Medulla oblongata (tissue), 1 donor: Measurements from ENCODE around the gene BASP1.

Source experiments
- DNase-seq: peaks from one replicate; pipeline ENCODE4 v3.0.0-alpha.2; 2015; ENCODE audit errors: extremely low spot score

The BASP1 gene

DNA sequence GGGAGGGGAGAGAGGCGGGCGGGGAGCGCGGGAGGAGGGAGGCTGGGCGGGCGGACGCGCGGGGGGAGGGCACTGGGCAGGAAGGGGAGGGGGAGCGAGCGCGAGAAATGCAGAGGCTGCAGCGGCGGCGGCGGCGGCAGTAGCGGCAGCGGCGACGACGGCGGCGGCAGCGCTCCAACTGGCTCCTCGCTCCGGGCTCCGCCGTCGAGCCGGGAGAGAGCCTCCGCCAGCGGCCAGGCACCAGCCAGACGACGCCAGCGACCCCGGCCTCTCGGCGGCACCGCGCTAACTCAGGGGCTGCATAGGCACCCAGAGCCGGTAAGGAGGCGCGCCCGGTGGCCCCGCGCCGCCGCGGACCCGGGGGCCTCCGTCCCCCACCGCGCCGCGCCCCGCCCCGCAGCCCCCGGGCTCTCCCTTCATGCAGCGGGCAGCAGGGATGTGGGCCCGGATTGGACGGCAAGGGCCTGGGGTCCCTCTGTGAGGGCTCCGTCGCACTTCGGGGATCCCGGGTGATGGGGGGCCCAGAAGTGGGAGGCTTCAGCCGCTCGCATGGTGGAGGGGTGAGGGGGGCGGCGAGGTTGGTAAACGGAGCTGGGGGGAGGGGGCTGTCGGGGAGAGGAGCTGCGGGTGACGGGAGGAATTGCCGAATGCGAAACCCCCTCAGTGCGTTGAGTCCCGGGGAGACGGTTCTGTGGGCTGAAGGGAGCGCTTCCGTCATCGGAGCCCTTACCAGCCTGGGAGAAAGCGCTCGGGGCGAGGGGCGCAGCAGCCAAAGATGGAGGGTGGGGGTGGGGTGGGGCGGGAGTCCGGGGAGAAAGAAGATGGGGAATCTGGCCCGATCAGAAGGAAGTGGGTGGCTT is at the start of gene BASP1:
Gene BASP1 (plus strand): TSS at position 139 of the 860 bp plus-strand sequence. CDS start 57,586 bp downstream, outside the sequence.
- DNase-seq: peak; percentile 61

DNA sequence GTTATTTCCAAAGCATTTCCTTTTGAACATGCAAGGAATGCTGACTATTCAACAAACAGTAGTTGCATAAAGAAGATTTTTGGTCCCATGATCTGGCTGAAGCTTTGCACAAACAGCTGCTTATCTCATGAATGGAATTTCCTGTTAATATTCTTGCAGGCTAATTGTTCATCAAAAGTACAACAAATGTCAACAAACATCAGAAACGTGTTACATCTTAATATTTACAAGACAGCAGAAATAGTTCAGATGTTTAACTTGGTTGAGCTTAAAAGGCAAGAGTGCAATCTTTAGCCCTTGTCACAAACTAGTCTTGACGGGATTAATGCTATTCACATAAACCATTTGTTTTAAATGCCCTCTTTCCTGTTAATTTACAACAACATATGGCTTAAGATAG is 47.9 kb upstream of the BASP1 start:
- no peak for DNase-seq

DNA sequence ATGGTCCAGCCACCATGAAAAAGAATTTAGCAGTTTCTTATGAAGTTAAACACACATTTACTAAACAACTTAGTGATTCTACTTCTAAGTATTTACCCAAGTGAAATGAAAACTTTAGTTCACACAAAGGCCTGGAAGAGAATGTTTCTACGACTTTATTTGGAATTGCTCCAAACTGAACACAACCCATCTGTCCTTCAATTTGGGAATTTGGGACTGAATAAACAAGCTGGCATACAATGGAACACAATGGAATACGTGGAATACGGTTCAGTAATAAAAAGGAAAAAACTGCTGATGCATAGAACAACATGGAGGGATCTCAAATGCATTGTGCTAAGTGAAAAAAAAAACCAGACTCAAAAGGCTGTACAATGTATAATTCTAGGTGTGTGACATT is 44.6 kb upstream of the BASP1 start:
- DNase-seq: no peak

DNA sequence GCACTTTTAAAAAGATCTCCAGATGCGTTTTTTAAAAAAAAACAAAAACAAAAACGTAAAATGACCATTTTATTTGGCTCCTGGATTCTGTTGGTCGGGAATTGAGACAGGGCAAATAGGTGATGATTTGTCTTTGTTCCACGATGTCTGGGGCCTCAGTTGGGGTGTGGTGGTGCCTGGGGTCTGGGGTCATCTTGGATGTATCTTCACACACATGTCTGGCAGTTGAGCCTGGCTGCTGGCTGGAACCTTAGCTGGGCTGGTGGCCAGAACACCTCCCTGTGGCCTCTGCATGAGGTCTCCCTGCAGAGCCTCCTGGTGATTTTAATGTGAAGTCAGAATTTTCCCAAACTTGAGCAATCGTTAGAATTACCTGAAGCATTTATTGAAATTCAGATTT is 42.5 kb upstream of the BASP1 start:
- DNase-seq: no peak

DNA sequence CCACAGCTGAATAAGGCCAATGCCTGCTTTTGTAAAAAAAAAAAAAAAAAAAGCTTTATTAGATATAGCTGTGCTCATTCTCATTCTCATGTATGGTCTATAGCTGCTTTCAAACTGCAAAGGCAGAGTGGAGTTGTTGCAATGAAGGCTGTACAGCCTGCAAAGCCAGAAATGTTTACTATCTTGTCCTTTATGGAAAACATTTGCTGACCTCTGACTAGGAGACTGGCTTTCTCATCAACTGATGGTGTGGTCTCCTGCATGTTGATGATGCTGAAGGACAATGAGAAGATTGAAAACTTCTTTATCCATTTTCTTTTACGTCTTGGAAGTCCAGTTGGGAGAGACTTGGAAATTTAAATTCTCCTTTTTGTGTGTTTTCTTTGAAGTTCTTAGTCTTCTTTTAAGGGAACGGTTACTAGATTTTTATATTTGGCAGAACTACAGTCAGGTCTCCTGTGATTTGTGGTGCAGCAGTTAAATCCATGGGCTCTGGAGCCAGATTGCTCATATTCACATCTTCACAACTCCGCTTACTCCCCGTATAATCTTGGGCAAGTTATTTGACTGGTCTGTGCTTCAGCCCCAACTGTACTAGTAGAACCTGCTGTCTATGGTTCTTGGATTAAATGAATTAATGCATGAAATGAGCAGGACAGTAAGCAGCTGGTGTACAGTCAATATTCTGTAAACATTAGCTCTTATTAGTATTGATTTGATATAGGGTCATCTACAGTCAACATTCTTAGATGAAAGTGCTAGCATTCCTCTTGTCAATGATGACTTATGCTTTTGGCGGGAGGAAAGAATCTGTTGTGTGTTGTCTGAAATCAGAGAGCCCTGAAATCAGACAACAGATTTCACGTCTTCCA is 39.7 kb upstream of the BASP1 start:
- DNase-seq: no peak

DNA sequence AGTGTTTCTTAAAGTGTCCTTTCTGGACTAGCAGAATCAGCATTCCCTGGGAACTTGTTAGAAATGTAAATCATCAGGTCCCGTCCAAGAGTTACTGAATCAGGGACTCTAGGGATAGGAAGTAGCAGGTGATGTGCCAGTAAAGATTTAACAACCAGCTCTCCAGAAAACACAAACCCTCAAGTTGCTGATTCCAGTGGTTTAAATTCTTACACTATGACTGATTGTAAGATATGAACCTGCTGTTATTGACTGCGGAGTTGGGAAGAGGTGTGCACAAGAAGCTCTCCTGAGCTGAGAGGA is 39.1 kb upstream of the BASP1 start:
- no peak for DNase-seq

- no peak for DNase-seq
These were observed 37.0 kb upstream of the BASP1 start for GRCh38 chr5:17180330-17180843.

DNA sequence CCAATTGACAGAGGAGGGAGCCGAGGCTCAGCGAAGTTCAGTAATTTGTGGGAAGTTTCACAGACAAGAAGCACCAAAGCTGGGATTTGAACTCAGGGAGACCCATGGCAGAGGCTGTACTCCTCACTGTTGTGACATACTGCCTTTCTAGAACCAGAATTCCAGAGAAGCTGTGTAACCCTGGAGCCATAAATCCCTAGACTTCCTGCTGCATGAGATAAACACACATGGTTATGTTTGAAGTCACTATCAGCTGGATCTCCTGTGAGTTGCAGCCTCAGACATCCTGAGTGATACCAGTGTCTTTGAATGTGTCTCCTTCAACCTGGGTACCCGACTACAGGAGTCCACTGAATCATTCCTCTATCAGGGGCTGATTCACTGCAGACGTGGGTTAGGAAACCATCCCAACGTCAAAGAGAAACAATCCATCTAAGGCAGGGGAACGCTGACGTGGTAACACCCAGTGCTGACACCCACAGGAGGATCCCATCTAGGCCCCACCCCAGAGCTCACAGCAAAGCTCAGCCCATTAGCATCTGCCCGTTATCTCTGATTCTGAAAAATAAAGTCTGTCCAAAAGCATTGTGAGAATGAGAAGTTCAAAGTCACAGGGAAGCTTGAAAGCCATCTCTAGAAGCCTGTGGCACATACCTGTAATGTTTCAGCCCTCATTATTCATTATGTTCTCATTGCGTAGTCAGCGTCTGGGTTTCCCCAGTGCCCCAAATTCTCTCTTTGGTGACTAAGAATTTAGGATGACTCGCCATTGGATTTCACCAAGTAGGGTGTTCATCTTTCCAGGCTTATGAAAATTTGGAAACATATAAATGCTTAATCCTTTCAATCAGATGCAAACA is 36.3 kb upstream of the BASP1 start:
- no peak for DNase-seq

GRCh38 chr5:17182494-17182893 is 34.9 kb upstream of the BASP1 start:
- DNase-seq: no peak

DNA sequence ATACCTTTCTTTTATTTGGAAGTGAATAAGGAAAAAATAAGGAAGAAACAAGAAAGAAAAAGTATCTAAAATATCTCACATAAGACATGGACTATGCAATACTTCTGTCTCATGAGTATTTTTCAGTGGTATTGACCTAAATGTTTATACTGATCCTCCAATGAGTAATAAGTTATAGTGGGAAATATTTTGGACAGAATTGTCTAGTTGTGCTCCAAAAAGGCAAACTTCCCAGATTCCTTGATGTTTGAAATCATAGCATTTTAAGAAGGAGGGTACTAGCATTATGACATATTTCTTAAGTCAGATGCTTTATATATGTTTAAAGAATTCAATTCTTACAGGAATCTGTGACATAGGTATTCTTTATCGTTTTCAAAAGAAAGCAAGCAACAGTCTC is 34.5 kb upstream of the BASP1 start:
- DNase-seq: no peak

DNA sequence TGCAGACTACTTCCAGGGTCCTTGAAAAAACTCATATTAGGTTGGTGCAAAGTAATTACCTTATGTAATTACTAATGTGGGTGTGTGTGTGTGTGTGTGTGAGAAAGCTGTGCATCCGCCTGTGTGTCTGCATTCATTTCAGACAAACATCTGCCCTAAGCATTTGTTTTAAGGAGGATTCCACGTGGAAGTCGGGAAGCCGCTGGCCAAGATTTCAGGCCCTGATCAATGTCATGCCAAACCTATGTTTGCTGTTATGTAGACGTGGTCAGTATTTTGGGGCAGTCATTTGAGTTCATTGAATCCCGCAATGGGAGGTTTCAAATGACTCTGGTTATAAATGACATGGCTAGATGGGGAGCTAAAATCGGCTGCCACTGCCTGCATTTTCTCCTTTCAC is 33.6 kb upstream of the BASP1 start:
- no peak for DNase-seq

DNA sequence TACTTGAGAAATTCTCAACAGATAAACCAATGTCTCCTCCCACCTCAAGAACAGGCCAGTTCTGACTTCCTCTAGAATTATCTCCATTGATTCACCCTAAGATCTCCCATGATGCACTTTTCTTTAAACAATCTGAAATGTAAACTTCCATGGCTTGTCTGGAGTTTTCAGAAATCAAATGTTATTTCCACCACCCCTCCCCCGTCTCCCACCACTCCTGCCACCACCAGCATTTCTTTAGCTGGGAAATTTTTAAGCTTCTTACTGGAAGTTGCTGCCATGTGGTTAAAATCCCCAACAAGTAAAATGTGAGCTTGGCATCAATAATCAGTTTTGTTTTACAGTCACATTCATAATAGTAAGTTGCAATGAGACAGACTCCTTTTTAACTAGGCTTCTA is 32.8 kb upstream of the BASP1 start:
- DNase-seq: no peak

GRCh38 chr5:17185349-17185748 is 32.1 kb upstream of the BASP1 start:
- no peak for DNase-seq

DNA sequence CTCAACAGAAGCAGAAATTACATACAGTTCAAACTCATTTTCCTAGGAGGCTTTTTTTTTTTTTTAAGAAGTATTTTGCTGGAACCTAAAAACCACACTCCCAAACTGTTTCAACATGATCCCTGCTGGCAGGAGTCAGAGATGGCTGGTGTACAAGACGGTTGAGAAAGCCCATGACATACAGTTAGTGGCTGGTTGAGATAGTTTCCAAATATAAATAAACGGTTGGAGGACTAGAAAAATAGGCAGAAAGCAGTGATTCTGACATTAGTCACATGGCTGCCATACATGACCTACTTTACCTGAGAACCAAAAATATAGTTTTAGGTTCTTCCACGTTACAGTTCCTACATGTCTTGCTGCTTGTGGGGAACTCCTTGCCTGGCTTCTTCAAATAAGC is 31.7 kb upstream of the BASP1 start:
- no peak for DNase-seq

DNA sequence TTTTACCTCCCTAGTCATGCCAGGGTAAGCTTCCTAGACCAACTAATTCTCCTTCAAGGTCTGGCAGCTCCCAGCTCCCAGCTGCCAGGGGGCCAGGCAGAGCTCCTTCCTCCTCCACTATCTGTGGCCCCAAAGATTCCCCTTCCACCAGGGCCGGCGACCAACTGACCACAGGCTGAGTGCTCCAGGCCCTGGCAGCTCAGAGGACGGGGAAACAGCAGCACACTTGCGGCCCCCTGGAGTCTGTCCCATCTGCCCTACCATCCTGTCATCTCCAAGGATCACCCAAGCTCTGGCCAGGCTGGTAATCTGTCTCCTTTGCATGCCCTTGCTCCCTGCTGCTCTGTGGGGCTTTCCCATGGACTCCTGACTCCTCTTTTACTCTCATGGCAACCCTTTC is 31.2 kb upstream of the BASP1 start:
- DNase-seq: no peak

GRCh38 chr5:17187011-17187785 is 30.2 kb upstream of the BASP1 start:
- DNase-seq: no peak

- no peak for DNase-seq
These were observed 29.7 kb upstream of the BASP1 start for GRCh38 chr5:17187786-17188170.

GRCh38 chr5:17189381-17190036 is 27.9 kb upstream of the BASP1 start:
- DNase-seq: peak; percentile 85

DNA sequence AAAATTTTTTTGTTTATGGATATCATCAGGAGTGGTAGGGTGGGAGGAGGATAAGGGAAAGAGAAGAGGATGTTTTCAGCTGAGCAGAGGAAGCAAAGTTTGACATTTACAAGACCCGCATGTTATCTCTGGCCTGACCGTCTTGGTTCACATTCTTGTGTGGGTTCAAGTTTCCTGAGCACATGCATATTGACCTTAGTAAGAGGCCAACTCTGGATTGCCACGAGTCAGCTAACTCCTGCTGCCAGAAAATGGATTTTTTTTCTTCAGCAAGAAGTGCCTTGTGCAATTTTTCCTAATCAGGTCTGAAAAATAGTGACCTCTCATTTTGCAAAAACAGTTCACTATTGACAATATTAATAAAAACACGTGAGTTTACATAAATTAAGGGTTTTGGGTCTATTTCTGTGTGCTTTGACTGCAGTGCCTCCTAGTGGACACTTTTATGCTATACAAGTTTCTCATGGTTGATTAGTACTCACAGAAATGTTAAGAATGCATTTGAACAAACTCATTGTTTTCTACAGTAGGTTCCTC is 27.1 kb upstream of the BASP1 start:
- DNase-seq: peak; percentile 78

DNA sequence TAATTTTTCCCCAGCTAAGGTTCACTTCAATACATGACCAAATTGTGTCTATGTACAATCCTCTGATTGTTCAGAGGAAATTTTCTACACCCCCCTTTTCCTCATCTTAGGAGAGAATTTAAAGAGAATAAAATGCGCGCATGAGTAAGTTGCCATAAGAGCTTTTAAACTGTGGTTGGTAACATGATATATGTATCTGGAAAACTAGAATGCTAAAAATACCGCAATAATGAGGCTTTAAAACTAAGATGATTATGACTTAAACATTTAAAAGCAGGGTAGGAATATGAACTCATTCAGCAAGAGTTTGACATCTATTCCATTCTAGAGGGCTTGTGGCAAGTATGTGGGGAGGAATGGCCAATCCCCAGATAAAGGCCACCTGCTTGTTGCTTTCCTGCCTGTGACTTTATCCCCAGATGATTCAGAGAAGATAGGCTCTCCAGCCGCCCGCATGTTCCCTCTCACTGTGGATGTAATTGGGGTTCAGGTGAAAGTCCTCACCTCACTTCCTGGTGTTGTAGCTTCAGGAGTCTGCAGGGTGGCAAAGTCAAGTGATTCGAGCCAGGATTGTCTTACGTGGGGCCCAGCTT is 26.5 kb upstream of the BASP1 start:
- no peak for DNase-seq
